Loucy (cell line): Measurements from ENCODE around the gene IGHMBP2.

Experiments
- EZH2phosphoT487 ChIP-seq: fragments of 200-600 bp; IDR thresholded peaks from 2 replicates; pipeline ENCODE4 v1.6.1; 2018; ENCODE audit warnings: antibody characterized with exemption, mild to moderate bottlenecking, moderate library complexity, borderline replicate concordance
- TF ChIP-seq, protein P1 (sequence below): fragments of 200-600 bp; sonication (generic); conservative IDR thresholded peaks from 2 replicates; pipeline ENCODE4 v1.5.1; 2014; ENCODE audit warnings: mild to moderate bottlenecking, antibody characterized with exemption, low read length

DNA sequence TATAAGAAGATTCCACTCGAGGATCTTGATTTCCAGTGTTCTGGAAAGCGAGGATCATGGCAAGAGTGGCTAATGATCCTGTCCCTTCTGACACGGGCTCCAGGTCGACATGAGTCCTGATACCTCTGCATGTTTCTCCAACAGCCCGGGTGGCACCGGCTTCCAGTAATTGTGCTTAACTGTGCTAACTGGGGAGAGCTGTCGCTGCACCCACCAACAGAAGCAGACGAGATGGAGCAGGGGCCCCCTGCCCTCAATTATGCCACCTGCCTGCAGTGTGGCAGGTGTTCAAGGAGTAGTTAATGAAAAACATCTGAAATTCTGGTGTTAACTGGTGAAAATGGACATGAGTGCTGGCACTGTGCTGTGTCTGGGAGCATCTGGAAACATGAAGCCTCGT is 6.2 kb upstream of the IGHMBP2 start:
- TF ChIP-seq EZH2phosphoT487: no peak
- TF ChIP-seq, protein P1, sequence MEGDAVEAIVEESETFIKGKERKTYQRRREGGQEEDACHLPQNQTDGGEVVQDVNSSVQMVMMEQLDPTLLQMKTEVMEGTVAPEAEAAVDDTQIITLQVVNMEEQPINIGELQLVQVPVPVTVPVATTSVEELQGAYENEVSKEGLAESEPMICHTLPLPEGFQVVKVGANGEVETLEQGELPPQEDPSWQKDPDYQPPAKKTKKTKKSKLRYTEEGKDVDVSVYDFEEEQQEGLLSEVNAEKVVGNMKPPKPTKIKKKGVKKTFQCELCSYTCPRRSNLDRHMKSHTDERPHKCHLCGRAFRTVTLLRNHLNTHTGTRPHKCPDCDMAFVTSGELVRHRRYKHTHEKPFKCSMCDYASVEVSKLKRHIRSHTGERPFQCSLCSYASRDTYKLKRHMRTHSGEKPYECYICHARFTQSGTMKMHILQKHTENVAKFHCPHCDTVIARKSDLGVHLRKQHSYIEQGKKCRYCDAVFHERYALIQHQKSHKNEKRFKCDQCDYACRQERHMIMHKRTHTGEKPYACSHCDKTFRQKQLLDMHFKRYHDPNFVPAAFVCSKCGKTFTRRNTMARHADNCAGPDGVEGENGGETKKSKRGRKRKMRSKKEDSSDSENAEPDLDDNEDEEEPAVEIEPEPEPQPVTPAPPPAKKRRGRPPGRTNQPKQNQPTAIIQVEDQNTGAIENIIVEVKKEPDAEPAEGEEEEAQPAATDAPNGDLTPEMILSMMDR: no peak
